Heart left ventricle (tissue), 13 donors: ENCODE data around the gene GRIP2.

Source experiments
- POLR2A ChIP-seq, 2 donors: fragments of 450-650 bp; IDR thresholded peaks; one replicate each; pipeline ENCODE4 v1.6.1; 2017; ENCODE audit warnings: antibody characterized with exemption in 2 of 2, mild to moderate bottlenecking in 2 of 2, moderate library complexity in 2 of 2
- TF ChIP-seq, protein P1 (sequence below), 12 donors: fragments of 200-600 bp; sonication (generic) in 4 of 12; IDR thresholded peaks; one replicate each; pipeline versions ENCODE4 v1.5.0 to v1.8.0; 2018 to 2022; ENCODE audit warnings: antibody characterized with exemption in 12 of 12, mild to moderate bottlenecking in 5 of 12
- donor health status: ischemic (EF 13 %, LVEDD 7.1; RV severe dilation, severe dysfunction).
- donor health status: DM: no; HTN: yes; CAD: no.
- donor health status: DM: no; HTN: no; CAD: no.
- donor health status: ischemic (EF 25% LVEDD 6.9; RV normal size, moderate dysfunction).
- donor health status: ischemic (EF 25% LVEDD 5.7; RV mildly dilated, moderate dysfunction).
- donor health status: ischemic (EF 35%, LVEDD 5.7; RV mildly dilated, moderate dysfunction).
- donor health status: nonischemic (EF 11% LVEDD 7.7; RV severe dilation, severe dysfunction).
- donor health status: DM: yes; HTN: yes; CAD: no.
- donor health status: PGD.
- donor health status: ischemic (EF 29% LVEDD 5.4; RV normal size, mild dysfunction).
- donor health status: nonischemic (EF 23%, LVEDD 6.1; RV moderate dilation, normal function).

GRCh38 chr3:14461748-14462324, 78.3 kb downstream of the GRIP2 start:
- TF ChIP-seq, protein P1, sequence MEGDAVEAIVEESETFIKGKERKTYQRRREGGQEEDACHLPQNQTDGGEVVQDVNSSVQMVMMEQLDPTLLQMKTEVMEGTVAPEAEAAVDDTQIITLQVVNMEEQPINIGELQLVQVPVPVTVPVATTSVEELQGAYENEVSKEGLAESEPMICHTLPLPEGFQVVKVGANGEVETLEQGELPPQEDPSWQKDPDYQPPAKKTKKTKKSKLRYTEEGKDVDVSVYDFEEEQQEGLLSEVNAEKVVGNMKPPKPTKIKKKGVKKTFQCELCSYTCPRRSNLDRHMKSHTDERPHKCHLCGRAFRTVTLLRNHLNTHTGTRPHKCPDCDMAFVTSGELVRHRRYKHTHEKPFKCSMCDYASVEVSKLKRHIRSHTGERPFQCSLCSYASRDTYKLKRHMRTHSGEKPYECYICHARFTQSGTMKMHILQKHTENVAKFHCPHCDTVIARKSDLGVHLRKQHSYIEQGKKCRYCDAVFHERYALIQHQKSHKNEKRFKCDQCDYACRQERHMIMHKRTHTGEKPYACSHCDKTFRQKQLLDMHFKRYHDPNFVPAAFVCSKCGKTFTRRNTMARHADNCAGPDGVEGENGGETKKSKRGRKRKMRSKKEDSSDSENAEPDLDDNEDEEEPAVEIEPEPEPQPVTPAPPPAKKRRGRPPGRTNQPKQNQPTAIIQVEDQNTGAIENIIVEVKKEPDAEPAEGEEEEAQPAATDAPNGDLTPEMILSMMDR (IDR thresholded peaks at IDR 0.05), result peak; percentile 22 to 65 (median 50)
- no peak for TF ChIP-seq POLR2A (IDR thresholded peaks at IDR 0.05)
